GM18517 (cell line): ENCODE measurements around the gene CAMK2A.

ENCODE experiments used
- ATAC-seq: cut with Tn5 transposase; IDR thresholded peaks from one replicate; pipeline ENCODE4 v1.9.1; 2021; ENCODE audit warnings: mild to moderate bottlenecking, moderate library complexity; ENCODE audit not compliant: unreplicated experiment

CAMK2A gene

DNA sequence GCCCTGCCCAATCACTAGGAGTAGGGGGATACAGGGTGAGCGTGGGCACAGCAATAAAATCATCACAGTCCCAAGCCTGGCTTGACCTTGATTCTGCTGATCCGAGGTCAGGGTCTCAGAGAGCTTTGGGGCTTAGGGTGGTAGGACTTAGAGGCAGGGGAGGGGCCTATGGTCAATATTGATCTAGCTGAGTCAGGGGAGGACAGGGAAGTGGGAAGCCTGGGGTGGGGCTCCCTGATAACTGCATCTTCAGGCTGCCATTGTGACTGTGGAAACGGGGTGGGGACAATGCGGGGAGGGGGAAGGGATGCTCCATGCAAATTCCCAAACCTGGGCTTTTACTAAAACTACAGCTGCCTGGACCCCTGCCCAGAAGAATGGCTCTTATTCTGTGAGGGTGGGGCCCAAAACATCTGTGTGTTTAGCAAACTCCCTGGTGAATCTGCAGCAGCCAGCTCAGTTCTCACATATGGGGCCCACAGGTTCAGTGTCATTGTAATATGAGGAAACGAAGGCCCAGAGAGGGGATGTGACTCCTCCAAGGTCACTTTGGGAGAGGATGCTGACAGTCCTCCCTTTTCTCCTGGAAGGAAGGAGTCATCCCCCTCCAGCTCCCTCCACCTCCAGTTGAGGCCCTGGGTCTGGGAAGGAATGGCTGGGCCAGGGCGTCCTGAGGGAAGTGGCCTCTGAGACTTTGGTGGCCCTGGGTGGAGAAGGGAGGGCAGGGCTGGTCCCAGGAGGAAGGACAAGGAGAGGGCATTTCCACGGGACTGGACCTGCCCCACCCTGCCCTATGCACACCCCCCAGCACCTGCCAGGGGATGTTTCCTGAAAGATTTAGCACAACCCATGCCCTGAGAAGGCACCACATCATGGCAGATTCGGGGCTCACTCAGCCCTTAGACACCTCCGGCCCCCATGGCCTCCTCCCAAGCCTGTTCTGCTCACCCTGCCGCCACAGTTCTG, 73.3 kb downstream of the CAMK2A start:
- ATAC-seq = no peak

DNA sequence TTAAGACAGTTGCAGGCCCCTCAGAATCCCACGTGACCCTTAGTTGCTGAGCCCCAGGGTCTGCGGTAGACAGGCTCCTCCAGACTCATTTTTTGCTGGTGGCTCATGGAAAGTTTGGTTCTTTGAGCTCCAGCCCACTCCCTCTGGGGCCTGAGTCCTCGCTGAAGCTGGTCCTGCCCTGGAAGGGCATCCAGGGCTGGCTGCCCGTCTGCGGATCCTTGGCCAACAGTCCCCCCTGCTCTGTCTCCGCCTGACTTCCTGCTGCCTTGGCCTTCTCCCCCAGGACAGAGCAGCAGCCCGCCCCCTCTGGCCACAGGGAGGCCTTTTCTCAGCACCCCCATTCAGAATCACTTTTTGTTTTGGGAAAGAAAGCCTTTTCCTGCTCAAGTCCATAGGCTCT, 75.3 kb downstream of the CAMK2A start:
- no peak for ATAC-seq

GRCh38 chr5:150213530-150213929, 76.0 kb downstream of the CAMK2A start:
- ATAC-seq = no peak

DNA sequence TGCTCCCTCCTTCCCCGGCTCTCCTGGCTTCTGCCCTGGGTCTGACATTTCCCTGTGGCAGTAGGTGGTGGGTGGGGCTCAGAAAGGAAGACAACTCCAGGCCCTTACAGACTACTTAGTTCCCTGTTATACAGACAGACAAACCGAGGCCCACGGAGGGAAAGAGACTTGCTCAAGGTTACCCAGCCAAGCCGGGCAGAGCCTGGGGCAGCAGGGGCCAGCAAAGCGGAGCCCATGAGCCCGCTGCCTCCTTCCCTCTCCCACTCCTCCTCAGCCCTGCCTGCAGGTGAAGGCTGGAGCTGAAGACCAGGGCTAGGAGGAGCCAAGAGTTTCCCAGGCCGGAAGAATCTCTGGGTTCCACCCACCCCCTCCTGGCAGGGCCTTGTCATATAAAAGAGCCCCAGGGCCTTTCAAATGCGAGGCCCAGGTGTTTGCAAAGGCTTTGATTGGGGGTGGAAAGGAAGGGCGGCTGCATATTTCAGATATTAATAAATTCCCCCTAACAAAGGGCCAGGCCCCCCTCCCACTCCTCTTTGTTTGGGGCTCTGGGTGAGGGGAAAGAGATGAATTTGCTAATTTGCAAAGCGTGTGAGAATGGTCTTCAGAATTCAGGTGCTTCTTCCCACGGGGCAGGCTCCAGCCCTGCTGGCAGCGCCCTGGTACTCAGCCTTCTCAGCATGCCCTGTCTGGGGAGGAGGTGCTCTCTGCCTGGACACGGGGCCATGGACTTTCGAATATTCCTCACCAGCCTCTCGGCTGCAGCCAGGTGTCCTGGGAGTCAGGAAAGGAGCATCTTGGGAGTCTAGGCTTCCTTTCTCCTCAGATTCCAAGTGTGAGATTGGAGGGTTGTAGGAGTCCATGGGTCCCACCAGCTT, 78.2 kb downstream of the CAMK2A start:
- no peak for ATAC-seq

GRCh38 chr5:150210644-150211043, 78.9 kb downstream of the CAMK2A start:
- no peak for ATAC-seq

DNA sequence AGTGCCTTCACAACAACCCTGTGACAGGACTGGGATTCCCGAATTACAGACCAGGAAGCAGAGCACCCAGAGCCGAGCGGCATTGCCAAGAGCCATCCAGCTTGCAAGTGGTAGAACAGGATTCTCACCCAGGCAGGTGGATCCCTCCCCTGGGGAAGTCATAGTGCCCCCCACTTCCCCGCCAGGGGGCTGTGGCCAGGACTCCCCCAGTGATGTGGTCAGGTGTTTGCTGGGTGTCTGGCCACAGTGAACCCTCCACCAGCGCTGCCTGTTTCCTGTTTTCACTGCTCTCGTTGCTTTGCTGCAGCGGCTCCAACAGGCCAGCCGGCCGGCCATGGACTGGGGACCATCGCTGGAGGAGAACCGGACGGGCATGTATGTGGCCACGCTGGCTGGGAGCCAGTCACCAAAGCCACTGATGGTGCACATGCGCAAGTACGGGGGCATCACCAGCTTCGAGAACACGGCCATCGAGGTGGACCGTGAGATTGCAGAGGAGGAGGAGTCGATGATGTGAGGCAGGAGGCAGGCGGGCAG, 80.4 kb downstream of the CAMK2A start:
- ATAC-seq = no peak

GRCh38 chr5:150208187-150209098, 81.1 kb downstream of the CAMK2A start:
- no peak for ATAC-seq

- no peak for ATAC-seq
These were observed 82.8 kb downstream of the CAMK2A start for GRCh38 chr5:150206779-150207115.

DNA sequence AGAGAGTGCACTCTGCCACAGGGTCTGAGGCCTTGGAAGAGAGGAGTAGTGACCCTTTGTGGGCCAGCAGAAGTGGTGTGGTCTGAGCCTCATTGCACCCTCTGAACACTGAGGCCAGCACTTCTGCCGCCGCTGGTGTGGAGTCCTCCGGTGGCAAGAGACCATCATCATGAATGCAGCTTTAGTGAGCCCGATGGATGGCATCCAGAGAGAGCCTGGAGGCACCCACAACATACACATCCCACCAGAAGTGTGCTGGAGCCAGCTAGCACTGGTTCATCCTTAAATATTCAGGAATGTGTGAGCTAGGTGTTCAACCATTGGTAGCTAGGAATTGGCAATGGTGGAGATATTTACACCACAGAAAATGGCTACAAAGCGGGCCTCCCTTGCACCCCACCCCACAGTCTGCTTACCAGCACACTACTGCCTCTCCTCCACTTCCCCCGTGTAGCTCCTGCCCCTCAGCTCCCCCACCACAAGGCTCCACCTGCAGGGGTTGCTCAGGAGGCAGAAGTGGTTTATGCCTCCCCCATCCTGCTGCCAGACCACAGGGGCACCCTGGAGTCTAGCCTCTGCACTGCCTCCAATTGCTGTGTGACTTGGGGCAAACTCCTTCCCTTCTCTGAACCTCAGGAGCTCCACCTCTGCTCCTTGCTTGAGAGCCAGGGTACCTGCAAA, 83.3 kb downstream of the CAMK2A start:
- no peak for ATAC-seq

GRCh38 chr5:150204590-150204960, 85.0 kb downstream of the CAMK2A start:
- no peak for ATAC-seq

DNA sequence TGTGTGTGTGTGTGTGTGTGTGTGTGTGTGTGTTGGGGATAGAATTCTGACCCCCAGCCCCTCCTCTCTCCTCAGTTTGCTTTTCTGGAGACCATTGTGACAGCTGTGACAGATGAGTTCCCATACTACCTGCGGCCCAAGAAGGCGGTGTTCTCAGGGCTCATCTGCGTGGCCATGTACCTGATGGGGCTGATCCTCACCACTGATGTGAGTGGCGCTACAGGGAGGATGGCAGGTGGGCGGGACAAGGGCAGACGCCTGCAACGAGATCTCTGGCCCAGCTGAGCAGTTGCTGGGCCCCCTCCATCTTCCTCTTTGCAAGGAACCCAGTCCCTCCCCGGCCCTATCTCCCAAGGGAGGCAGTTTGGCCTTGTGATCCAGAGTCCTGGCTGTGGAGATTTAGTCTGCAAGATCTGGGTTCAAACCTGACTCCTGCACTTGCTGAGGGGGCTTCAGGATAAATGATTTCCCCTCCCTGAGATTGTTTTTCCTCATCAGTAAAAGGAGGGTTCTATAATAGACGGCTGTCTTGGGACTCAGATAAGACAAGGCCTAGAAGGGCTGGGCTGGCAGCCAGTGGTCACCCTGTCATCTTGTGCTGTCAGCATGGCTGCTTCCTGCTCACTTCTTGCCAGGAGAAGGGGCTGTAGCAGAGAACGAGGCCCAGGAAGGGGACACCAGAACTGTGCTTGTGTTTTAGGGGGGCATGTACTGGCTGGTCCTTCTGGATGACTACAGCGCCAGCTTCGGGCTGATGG, 85.6 kb downstream of the CAMK2A start:
- no peak for ATAC-seq

DNA sequence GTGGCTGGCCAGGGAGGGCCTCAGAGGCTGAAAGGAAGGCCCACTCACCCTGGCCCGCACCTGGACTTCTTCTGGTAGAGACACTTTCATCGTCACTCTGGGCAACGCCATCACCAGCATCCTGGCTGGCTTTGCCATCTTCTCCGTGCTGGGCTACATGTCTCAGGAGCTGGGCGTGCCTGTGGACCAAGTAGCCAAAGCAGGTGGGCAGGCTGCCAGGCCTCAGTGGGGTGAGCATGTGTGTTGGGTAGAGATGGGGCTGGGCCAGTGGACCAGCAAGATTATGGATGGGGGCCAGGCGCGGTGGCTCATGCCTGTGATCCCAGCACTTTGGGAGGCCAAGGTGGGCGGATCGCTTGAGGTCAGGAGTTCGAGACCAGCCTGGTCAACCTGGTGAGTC, 87.1 kb downstream of the CAMK2A start:
- no peak for ATAC-seq

DNA sequence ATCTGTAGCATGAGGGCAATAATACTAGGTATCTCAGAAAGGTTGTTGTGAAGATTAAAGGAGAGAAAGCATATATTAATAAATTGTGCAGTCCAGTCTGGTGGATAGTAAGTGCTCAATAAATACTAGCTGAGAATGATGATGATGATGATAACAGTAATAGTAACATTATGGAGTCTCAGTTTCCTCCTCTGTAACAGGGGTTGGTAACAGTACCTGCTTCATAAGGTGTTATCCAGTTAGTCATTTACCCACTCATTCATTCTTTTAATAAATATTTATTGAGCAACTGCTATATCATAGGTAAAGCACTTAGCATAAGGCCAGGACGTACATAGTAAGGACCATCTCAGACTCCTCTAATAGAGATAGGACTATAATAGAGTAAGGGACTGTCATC, 92.1 kb downstream of the CAMK2A start:
- ATAC-seq = no peak

GRCh38 chr5:150196986-150197385, 92.6 kb downstream of the CAMK2A start:
- no peak for ATAC-seq

DNA sequence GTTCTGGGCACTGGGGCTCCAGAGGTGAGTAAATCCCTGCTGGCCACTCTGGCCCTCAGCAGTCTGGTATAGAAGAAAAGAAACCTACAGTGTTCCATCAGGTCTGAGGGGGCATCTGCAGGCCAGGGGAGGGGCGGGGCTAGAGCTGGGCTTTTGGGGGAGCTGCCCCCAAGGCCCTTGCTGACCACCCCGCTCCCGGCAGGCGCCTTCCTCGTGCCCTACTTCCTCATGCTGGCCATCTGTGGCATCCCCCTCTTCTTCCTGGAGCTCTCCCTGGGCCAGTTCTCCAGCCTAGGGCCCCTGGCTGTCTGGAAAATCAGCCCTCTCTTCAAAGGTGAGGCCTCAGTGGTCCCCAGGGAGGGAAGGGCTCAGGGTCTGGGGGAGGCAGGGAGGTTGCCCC, 93.1 kb downstream of the CAMK2A start:
- no peak for ATAC-seq

DNA sequence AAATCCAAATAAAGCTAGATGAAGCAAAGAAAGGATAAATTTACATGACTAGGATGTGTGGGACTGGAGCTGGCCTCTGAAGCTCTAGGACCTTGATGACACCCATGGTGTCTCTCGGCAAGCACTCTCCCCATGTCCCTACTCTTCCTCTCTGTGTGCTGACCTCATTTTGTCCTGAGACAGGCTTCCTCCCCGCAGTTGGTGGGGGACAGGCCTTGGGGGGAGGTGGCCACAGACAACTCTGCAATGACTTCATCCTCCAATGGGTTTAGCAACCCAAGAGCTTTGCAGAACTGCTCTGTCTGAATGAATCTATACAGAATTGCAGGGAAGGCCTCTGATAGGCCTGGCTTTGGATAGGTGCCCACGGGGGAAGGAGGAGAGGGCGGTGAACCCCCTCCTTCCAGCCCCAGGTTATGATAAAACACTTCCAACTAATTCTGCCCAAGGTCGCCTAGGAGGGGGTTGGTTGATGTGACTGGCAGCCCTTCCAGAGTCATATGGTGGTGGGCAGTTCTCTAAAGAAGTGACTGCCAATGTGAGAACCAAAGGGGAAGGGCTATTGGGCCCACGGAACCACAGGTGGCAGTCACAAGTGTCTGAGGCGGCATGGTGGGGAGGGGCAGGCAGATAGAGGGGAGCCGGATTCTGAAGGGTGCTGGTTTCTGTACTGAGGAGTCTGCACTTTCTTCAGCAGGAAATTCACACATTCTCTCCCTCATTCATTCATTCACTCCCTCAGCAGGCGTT, 93.7 kb downstream of the CAMK2A start:
- no peak for ATAC-seq

DNA sequence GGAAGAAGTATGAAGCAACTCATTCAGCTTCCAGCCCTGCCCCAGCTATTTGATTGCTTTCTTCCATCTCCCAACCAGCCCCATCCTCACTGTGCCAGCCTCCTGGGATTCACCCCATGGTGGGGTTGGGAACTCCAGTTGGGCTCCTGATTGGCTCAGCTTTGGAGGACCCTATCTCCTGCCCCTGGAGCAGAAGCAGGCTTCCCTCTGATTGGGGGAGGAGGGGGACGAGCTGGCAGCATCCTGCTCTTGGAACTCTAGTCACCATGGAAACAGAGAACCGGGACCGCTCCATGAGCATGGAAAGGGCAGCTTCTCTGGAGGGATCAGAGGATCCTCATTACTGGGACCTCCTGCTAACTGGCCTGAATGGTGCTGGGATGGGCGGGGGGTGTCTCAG, 97.1 kb downstream of the CAMK2A start:
- ATAC-seq = no peak

DNA sequence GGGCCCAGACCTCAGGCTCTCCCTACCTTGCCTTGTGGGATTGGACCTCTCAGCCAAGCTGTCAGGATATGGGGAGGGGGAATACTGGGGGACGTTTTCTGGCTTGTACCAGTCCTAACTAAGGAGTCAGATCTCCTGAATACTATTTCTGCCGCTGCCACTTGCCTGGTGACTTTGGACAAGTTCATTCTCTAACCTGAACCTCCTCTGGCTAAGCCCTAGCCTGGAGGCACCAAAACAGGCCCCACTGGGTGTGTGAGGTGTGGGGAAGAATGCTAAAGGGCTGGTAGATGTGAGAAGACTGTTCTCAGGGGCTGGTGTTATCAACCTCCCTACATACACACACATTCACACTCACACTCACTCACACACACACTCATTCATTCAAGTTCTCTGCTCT, 98.6 kb downstream of the CAMK2A start:
- ATAC-seq = no peak

DNA sequence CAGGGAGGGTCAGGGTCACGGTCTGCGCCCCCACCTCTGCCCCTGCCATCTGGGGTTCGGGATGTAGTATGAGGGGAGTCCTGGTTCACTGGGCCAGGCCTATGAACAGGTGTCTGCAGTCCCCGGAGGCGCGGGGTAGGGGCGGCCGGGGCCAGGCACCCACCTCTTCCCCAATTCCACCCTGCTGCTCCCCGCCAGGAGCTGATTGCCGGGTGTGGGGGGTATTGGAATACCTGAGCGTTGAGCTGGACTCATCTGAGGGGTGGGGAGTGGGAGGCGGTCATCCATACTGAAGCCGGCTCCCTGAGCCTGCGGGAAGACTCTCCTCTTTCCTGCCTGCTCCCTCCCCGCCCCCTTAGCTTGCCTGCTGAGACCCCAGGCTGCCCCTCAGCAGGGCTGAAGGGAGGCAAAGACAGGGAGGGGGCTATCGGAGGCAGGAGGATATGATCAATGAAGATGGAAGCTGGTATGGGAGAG, 99.0 kb downstream of the CAMK2A start:
- ATAC-seq = no peak
